Muscle of arm (tissue), 12 donors: ENCODE data around the gene ADD2. TPM values are rescaled to one million over a fixed set of nuclear protein-coding genes. Genes with fewer than 3 reads are reported as not detected.
"Not testable (repeated sequence)": the region's sequence is repeated elsewhere in the genome, so short reads cannot be mapped to it uniquely, and the experiment has no call there.

ENCODE experiments used
- DNase-seq: peaks from one replicate; pipeline ENCODE4 v3.0.0-alpha.2; 2013
- polyA plus RNA-seq, 12 donors: library from polyadenylated mRNA; unstranded; fragments of 120-200 nt; gene quantifications; one replicate each; pipeline ENCODE4 v1.2.1, GENCODE V29; 2013; ENCODE audit not compliant: insufficient read length in 12 of 12

Gene ADD2
- polyA plus RNA-seq, 12 donors: 1.8 to 11.6 (median 2.7) TPM; not detected in 1

DNA sequence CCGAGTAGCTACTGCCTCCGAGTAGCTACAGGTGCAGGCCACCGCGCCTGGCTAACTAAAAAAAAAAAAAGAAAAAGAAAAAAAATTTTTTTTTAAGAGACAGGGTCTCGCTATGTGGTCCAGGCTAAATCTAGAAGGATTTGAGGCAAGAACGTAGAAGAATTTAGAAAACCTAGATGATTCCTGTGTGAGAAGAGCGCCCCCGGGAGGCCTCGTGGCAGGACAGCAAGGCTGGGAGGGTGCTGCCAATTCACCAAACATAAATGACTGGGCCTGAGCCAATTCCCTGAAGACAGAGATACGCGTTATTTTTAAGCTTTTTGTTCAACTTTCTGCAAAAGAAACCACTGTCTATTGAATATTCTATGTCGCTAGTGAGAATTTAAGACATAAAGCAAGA, 124.3 kb downstream of the ADD2 start:
- DNase-seq: no peak

DNA sequence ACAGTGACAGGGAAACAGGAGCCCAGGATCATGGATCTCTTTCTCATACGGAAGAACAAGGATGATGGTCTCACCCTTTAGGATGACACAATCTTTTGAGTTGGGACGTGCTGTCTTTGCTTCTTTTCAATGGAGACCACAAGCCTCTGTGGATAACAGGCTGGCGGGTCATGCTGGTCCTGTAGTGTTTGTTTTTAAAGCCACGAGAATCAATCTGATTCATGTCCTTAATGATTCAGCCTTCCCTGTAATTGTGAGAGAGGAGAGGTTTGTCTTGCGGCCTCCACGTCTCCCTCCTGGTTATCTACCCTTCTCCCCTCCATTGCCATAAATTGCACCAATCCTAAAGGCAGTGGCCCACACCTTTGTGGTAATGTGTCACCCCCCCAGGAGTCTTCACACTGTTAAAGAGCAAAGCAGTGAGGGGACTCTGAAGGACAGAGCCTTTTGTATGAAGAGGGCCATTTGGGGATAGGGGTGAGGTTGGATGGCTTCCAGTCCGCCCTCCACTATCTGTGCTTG, 126.7 kb downstream of the ADD2 start:
- DNase-seq: no peak

GRCh38 chr2:70639841-70640436, 128.1 kb downstream of the ADD2 start:
- no peak for DNase-seq

DNA sequence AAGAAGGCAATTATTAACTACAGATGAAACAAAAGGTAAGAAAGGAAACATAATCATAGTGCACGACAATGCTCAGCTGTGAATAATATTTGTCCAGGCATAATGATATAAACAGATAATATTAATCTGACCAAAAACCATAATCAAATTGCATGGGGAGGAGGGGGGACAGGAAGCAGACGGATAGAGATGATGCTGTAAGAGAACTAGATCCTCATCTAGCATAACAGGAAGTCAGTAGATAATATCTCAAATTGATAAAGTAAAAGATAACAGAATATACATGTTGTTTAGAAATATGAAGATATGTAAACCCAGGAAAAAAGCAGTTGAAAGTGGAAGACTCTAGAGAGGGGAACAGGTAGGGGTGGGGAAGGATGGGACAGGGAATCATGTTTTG, 129.4 kb downstream of the ADD2 start:
- DNase-seq: no peak

- DNase-seq: no peak
These were observed 134.5 kb downstream of the ADD2 start for GRCh38 chr2:70633508-70633907.

- DNase-seq: no peak
These were observed 135.0 kb downstream of the ADD2 start for GRCh38 chr2:70632966-70633365.

- no peak for DNase-seq
These were observed 135.6 kb downstream of the ADD2 start for GRCh38 chr2:70632388-70632787.

GRCh38 chr2:70630761-70631160, 137.2 kb downstream of the ADD2 start:
- DNase-seq: no peak

GRCh38 chr2:70627211-70627898, 140.6 kb downstream of the ADD2 start:
- DNase-seq: peak; percentile 45

GRCh38 chr2:70626254-70626990, 141.6 kb downstream of the ADD2 start:
- no peak for DNase-seq

DNA sequence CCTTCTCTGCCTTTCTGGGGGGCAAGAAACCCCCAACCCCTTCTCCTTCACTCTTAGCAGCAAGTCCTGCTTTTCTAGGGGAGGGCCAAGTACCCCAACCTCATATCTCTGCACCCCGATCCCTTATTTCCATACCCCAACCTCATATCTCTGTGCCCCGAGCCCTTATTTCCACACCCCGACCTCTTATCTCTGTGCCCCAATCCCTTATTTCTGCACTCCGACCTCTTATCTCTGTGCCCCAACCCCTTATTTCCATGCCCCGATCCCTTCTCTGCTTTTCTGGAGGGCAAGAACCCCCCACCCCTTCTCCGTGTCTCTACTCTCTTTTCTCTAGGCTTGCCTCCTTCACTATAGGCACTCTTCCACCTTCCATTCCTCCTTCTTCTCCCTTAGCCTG, 146.5 kb downstream of the ADD2 start:
- DNase-seq: not testable (repeated sequence)

GRCh38 chr2:70620020-70620419, 148.0 kb downstream of the ADD2 start:
- DNase-seq: no peak

GRCh38 chr2:70619167-70619566, 148.8 kb downstream of the ADD2 start:
- DNase-seq: no peak

GRCh38 chr2:70616168-70616694, 151.8 kb downstream of the ADD2 start:
- DNase-seq: no peak

- no peak for DNase-seq
These were observed 152.8 kb downstream of the ADD2 start for GRCh38 chr2:70615222-70615621.

- no peak for DNase-seq
These were observed 154.5 kb downstream of the ADD2 start for GRCh38 chr2:70613521-70613920.

- no peak for DNase-seq
These were observed 155.4 kb downstream of the ADD2 start for GRCh38 chr2:70612574-70612973.

GRCh38 chr2:70608373-70608772, 159.6 kb downstream of the ADD2 start:
- DNase-seq: no peak

DNA sequence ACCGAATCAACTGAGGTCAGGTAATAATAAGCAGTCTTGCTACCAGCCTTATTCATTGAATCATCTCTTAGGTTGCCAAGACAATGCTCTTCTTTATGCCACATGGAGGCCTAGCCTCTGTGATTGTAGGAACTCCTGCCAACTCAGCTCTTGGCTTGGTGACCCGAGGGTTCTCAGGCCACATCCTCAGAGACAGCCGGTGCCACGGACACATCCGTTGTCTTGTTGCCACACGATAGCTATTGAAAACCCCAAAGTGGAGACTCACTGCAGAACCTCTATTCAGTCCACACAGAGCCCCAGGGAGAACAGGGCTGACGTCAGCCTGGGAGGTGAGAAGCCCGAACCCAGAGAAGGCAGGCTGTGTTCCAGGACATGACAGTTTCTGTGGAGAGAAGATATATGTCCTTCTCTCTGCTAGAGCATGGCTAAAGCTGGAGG, 160.9 kb downstream of the ADD2 start:
- DNase-seq: no peak
